GM21360 (cell line): ENCODE results near the gene MRPL10.

Experiments
- ATAC-seq: cut with Tn5 transposase; IDR thresholded peaks from one replicate; pipeline ENCODE4 v1.9.1; 2021; ENCODE audit warnings: mild to moderate bottlenecking, moderate library complexity; ENCODE audit not compliant: unreplicated experiment

Gene MRPL10

DNA sequence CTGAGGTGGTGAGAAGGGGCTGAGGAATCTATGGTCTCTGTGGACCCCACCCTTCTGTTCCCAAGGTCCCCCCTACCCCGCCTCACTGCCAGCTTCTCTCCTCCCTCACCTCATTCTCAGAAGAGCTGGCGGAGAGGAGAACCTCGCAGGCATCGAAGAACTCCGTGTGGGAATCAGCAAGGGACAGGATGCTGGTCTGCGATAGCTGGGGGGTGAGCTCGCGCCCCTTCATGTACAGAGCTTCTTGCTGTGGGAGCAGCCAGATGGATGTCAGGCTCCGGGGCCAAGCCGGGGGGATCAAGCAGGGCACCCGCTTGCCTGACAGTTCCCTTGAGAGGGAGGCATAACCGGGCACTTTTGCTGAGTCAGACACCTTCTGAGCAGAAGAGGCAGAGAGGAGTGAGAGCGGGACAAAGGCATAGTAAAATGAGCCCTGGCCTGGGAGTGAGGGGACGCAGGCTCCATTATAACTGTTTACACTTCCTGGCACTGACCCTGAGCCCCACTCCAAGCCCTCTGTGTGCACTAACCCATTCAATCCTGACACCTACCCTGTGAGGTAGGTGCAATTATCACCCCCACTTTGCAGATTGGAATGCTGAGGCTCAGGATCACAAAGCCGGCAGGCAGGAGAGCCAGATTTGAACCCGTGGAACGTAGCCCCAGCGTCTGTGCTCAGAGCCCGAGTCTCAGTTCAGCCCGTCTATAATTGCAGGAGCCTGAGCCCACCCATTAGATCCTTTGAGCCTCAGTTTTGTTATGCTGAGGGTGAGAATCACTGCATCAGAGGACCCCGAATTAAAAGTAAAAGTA, 16.0 kb downstream of the MRPL10 start:
- ATAC-seq, result no peak

DNA sequence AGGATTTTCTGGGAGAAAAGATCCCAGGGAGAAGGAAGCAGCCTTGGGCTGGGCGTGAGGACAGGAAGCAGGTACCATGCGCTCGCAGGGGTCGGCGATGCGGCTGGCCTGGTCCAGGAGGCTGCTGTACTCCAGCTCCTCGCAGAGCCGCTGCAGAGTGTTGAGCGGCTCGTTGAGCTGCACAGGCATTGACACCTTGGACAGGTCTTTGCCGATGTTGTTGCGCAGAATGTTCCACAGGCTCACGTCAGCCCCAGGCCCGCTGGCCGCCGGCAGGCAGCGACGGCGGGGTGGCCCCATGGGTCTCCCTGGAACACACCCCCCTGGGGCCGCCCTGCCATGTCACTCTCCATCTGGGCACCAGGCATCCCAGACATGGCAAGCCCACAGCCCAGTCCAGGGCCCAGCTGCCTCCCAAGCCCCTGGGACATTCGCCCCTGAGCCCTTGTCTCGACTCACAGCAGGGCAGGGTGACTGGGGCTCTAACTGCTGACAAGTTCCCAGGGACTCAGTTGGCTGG, 17.8 kb downstream of the MRPL10 start:
- ATAC-seq, result no peak

DNA sequence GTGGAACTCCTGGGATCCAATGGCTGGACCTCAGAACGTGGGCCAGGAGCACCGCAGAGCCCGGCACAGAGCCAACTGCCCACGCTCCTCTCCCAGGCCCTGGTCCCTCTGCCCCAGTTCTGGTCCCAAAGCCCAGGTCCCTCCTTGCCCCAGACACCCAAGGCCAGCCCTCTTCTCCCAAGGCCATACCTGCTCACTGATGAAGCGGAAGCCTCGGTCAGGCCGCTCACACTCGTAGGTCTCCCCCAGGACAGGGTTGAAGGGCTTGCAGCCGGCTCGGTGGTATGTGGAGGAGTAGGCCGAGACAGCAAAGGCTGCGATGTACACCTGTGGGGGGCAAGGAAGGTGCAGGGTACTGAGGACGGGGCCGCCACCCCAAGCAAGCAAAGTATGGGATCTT, 18.3 kb downstream of the MRPL10 start:
- no peak for ATAC-seq

DNA sequence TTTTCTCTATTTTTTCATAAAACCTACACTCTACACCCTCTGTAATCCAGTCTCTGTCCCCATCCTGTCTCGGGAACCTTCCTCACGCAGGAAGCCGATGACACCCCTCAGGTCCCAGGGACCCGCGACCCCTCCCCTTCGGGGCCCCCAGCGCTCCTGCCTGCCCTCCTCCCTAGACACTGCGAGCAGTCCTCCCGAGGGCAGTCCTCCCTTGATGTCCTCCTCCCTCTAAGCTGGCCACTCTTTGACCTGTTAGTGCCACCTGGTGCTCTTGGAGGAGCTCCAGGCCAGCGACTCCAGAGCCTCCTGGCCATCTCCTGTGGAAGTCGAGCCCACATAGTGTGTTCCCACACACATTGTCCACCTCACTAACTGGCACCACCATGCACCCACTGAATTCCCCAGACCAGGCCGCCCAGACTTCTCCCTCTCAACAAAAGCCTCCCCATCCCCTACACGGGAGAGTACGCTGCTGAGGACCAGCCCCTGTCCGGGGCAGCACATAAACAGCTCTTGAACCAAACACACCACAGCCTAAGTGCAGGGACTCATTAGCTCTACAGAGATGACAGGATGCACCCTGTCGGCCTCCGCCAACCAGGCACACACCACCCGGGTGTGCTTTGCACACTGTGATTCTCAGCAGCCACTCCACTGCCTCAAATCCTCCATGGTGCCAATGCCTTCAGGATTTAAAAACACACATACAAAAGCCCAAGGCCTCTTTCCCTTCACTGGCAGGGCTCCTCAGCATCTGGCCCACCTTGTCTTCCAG, 19.0 kb downstream of the MRPL10 start:
- ATAC-seq, result no peak

DNA sequence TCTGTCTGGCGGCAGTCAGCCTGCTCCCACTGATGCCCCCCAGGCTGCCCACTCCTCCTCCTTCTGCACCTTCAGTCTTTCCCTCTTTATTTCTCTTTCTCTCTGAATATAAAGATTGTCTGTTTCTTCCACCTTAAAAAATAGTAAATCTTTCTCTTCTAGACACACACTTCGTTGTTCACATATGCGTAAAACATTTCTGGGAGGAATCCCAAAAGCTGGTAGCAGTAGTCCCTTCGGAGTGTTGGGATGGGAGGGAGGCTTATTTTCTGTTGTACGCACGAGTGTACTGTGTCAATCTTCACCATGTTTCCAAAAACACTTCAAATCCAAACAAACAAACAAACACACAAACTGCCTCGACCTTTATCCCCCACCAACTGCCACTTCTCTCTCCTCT, 19.6 kb downstream of the MRPL10 start:
- no peak for ATAC-seq

DNA sequence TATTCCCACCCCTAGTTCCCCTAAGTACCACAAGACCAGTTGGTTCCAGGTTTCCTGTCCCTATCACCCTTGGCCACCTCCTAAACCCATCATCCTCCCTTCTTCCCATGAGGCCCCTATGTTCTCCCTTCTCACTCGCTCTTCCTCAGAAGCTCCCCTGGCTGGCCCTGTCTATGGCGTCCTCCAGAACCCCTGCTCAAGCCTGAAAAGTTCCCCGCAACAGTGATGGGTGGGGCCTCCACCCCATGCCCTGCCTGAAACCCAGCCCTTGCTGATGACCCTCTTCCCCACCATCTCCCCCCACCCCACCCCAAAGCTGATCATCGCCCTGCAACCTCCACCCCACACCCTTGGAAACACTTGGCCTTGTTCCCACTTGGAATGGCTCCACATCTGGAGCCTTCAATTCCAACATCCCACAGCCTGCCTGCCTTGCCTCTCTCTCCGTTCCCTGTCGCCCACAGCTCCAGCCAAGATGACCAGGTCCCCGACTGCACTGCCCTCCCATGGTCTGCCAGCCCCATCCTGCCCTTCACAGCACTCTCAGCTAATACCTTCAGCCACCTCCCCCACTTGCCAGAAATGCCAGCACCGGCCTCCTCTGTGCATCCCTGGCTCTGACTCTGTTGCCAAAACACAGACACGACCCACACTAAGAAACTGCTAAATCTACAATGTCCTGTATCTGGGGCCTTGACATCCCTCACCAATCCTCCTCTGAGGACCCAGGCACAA, 20.3 kb downstream of the MRPL10 start:
- ATAC-seq, result no peak

DNA sequence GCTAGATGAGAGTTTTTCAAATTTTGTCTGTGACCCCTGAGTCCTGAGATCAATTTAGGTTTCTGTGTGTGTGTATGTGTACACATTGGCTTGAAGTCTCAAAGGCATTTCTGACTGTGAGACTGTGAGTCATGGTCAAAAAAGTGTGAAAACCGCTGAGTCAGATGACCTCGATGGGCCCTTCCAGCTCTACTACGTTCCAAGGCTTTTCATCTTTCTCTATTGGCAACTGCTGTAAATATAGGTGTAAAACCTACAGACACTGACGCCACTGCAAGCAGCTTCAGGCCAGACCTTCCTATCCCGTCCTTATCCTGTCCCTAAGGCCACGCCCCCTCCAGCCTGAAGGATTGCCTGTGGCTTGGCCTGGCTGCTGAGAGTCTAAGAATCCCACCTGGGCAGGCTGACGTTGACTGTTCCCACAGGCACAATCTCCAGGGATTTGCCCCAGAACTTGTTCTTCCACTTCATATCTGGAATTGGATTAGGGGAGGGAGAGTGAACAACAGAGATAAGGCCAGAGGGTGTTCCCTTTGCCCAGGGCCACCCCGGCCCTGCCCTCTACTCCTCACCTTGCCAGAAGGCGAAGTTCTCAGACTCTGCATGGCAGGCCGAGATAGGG, 21.0 kb downstream of the MRPL10 start:
- ATAC-seq, result no peak

DNA sequence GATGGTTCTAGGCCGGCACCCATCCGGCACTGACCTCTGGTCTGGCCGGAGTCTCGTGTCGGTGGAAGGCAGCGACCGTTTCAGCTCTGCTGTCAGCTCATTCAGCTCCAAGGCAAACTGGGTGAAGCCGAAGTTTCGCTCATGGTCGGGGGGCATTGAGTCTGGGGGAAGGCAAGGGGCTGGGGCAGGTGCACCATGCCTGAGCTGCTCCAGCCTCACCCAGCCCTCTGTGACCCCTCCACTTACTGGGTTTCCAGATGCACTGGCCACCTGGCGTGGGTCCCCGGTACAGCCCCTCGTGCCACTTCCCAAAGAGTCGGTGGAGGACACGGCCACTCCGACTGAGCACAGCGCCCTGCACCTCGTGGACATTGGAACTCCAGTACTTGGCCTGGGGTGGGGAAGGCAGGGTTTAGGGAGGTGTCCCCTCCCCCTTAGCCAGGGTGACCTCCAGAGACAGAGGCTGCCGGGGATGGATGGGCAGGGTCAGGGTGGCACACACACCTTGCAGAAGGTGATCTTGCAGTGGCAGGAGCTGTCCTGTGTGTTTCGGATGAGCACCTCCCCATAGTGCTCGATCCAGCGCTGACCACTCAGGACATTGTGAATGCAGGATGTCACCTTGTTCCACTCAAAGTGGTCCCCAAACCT, 22.4 kb downstream of the MRPL10 start:
- ATAC-seq, result no peak

DNA sequence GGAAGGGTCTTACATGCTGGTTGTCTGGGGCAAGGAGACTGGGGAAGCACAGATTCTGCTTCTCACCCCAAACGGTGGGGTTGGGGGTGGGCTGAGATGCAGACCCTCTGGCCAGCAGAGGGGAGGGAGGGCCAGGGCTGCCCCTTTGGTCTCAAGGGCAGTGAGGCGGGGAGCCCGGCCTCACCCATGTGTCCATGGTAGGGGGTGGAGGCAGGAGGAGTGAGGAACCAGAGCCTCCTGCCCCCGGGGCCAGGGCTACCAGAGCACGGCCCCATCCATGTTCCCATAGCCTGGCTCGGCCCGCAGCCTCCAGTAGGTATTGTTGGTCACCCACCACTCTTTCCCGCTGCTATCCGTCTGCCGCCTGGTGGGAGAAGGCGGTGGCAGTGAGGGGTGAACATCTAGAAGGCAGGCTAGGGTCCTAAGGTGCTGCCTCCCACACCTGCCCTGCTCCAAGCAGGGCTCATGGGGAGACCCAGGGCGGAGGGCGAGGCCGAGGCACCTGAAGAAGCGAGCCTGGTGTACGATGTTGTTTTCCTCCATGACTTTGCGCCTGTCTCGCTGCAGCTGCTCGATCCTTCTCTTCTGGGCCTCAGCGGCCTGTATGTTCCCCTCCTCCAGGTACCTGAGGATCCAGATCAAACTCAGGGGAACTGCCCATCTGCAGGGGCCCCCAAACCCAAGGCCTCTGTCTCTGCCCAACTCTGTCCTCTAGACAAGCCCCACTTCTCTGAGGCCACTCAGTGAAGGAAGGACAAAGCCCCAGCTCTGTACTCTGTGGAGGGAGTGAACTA, 23.1 kb downstream of the MRPL10 start:
- ATAC-seq, result no peak

DNA sequence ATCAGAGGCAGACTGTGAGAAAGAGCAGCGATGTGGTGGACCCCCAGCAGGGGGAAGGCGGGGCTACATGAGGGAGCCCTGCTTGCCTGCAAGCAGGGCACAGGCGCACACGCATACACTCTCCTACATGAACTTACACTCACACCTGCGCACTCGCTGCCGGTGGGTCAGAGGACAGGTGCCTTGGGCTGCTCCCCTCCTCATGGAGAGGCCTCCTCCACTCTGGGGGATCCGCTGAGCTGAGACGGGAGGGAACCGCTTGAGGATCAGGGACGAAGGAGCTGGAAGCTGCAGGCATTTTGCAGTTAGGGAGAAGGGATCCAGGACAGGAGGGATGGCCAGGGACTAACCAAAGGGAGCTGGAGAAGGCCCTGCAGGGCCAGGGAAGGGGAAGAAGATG, 23.9 kb downstream of the MRPL10 start:
- ATAC-seq, result no peak

DNA sequence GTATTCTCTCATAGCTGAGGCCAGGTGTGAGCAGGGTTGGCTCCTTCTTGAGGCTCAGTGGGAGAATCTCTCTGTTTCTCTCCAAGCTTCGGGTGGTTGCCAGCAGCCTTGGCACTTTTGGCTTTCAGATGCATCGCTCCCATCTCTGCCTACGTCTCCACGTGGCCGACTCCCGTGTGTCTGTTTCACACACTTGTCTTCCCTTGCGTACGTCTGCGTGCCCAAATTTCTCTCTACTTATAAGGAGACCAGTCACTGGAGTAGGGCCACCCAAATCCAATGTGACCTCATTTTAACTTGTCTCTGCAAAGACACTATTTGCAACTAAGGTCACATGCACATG, 24.5 kb downstream of the MRPL10 start:
- no peak for ATAC-seq

DNA sequence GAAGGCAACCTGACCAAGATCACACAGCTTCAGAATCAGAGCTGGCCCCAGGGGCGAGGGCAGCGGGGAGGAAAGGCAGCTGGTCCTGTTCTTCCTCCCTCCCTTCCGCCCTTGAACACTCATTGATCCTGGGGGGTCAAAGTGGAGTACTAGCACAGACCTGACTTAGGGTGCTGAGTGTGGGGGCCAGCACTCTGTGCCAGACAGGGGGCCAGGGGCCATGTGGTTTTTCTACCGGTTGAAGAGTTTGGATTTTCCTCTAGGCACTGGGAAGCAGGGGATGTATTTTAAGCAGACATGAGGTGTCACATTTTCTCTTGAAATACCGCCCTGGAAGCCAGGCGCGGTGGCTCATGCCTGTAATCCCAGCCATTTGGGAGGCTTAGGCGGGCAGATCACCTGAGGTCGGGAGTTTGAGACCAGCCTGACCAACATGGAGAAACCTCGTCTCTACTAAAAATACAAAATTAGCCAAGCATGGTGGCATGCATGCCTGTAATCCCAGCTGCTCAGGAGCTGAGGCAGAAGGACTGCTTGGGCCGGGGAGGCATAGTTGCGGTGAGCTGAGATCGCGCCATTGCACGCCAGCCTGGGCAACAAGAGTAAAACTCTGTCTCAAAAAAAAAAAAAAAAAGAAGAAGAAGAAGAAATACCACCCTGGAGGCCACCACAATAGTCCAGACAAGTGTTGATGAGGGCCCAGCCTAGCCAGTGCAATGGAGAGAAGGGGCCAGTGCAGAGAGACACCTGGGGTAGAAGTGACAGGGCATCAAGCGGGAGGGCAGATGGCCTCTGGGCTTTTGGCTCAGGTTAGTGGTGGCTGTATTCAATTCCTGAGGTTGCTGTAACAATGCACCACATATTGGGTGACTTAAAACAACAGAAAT, 25.1 kb downstream of the MRPL10 start:
- ATAC-seq, result no peak

DNA sequence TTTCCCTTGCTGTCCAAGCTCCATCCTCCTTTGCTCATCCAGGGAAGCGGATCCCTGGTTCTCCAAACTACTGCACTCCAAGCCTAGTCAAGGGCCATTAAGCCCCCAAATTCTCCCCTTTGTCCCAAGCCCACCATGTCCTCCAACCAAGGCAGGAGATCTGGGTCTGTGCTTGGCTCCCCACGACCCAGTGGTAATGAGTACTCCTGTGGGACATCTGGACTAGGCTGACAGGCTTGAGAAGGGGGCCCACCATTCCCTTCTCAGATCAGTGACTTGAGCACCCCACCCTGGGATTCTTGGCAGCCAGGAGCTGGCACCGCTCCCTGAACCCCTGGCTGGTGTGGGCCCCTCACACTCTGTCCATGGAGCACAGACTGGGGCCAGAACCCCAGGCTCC, 26.9 kb downstream of the MRPL10 start:
- ATAC-seq, result no peak

DNA sequence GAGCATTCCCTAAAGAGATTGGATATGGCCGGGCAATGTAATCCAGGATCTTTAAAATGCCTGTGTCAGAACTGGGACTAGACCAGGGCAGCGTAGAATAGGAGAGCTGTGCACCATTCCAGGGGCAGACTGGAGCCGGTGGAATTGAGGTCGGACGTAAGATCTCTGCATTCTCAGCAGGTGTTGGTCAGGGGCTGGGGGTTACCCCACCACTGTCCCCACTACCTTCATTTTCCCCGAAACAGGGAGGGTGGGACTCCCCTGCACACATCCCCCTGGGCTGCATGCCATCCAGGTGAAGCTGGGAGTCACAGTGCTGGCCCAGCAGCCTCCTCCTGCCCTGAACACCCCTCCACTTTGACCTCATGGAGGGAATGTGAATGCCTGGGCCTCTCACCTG, 27.6 kb downstream of the MRPL10 start:
- no peak for ATAC-seq

DNA sequence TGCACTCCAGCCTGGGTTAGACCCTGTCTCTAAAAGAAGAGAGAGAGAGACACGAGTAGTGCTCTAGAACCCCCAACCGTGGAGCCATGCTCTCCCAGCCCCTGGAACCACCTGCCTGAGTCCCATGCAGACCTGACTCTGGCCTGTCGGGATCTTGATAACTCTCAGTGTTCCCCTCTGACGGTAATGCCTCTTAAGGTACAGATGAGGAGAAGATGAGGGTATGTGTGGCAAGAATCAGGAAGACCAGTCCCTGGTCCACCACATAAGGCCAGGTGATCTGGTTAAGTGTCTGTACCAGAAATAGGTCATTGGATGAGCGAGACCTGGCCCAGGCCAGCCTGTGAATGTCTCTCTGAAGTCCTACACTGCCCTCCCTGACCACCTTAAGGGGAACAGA, 28.1 kb downstream of the MRPL10 start:
- no peak for ATAC-seq

DNA sequence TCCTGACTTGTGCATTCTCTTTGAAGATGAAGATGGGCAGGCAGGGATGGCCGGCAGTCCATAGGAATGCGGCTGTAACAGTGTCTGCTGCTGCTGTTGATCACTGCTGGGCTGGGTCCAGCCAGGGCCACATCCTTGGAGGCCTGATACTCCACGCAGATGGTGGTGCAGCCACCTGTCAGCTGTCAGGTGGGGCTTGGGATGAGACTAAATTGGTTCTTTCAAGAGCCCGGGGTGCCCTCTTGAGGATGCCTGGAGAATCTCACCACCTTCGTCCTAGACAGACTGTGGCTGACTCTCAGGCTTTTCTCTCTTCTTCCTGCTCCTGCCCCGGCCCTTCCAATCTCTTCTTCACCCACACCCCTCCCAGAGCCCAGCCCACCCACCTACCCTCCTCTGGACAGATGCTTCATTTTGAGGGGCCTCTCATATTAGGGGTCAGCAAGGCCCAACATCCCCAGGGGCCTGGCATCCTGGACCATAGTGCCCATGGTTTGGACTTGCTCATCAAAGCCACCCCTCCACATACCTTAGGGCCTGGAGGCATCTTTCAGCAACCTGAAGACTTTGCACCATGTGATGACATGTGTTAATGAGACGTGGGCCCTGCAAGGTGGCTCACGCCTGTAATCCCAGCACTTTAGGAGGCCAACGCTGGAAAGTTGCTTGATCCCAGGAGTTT, 28.9 kb downstream of the MRPL10 start:
- no peak for ATAC-seq

DNA sequence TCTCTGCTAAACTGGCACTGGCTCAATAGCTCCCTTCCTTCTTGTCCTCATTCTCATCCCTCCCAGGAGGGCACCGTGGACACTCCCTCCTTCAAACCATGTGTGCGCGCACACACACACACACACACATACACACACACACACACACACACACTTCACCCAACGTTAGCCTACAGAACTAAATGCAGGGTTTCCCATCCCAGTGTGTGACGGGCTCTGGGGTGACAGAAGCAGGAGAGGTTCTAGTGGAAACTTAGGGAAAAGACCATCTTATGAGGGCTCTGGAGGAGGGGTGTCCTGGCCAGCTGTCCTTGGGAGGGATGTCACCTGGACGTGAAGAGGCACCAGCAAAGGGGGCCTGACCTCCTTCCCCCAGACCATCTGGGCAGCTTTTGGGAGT, 29.4 kb downstream of the MRPL10 start:
- no peak for ATAC-seq

DNA sequence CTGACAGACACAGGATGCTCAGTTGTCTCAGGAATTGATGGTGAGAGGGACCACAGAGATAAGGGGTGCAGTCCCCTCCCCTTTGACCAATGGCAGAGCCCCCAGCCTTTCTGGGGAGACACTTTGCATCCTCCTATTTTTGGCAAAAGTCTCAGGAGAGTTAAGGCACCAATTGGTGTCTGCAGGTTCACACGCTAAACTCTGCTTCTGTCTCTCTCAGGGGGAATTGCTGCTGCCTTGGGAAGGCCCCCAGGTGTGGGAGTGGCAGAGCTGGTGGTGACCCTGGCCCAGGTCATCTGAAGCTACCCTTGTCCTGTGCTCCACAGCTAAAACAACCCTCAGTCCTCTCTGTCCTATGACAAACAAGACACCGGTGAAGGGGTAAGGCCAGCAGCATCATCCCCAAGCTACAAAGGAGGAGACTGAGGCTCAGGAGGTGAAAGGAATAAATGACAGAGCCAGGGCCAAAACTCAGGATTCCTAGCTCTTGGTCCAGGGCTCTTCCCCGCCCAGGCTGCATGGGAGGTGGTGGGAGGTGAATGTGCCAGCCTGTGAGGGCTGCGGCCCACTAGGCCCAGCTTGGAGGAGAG, 30.1 kb downstream of the MRPL10 start:
- no peak for ATAC-seq
